D341Med (cell line): ENCODE data around the gene TSPO.
"Not testable (repeated sequence)": the region's sequence is repeated elsewhere in the genome, so short reads cannot be mapped to it uniquely, and the experiment has no call there.

Source experiments
- DNase-seq: peaks from one replicate; pipeline ENCODE4 v3.0.0; 2012; ENCODE audit warnings: low spot score

TSPO gene

GRCh38 chr22:43151251-43152002, at the start of gene TSPO:
Gene TSPO (plus strand): TSS chr22:43151559. CDS start chr22:43159239, 7,680 bp downstream.
- DNase-seq = peak; percentile 97

DNA sequence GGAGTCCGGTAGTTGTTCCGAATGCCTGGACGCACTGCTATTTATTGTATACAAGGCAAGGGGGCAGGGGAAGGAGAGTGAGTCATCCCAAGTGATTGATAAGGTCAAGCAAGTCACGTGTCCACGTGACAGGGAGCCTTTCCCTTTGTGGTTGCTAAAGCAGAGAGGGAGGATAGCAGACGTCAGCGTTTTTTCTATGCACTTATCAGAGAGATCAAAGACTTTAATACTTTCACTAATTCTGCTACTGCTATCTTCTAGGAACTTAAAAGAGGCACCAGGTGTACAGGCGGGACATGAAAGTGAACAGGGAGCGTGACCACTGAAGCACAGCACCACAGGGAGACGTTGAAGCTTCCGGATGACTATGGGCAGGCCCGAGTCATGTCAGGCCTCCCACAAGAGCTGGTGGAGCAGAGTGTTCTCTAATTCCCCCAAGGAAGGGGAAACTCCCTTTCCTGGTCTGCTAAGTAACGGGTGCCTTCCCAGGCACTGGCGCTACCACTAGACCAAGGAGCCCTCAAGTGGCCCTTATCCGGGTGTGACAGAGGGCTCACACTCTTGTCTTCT, 47.2 kb upstream of the TSPO start:
- not testable (repeated sequence) for DNase-seq

DNA sequence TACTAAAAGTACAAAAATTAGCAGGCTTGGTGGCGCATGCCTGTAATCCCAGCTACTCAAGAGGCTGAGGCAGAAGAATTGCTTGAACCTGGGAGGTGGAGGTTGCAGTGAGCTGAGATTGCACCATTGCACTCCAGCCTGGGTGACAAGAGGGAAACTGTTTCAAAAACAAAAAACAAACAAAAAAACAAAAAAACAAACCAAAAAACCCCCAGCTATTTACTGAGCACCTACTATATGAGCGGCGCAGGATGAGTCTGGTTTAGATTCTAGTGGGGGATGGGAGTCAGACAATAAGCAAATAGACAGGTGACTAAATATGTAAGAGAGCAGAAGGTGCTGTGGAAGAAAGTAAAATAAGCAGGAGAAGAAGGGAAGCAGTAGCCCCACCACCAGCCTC, 46.4 kb upstream of the TSPO start:
- DNase-seq = not testable (repeated sequence)

DNA sequence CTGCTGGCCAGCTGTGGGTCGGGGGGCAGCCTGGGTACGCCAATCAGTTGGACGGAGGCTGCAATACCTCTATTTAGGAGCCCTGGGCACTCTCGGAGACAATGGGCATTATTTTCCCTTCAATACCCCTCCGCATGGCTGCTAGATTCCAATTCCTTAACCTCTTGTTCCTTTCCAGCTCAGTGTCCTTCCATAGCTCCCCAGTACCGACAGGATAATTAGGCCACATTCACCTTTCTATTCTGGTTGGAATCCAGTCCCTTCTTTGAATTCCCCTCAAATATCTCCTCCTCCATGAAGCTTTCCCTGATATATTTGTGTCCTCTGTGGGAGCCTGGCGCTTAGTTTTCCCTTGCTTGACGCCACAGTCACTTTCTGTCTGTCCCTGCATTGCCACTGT, 45.1 kb upstream of the TSPO start:
- DNase-seq = no peak

- no peak for DNase-seq
Measured at GRCh38 chr22:43109511-43109910, 41.8 kb upstream of the TSPO start.

DNA sequence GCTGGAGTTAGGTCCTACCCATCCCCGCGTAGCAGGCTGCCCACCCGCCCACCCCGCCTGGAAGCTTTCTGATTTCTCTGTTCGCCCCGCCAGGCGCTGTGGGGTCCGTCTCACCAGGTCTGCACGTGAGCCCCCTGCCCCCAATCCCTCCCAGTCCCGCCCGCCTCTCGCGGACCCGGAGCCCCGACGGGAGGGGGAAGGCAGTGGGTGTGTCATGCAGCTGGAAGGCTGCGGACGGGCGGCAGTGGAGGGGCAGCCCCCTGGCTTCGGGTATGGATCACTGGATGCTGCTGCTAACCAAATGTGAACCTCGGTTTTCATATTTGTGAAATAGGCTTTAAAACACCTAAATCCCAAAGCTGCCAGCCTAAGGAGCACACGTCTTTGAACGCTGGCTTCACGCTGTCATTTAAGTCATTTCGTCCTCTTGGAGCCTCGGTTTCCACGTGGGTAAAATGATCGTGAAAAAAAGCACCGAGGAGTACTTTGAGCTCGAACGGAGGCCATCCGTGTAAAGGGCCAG, 41.4 kb upstream of the TSPO start:
- DNase-seq = peak; percentile 58

- peak; percentile 85 for DNase-seq
Measured at GRCh38 chr22:43110444-43110926, 40.9 kb upstream of the TSPO start, which contains the start of gene BIK. Gene BIK (plus strand): TSS chr22:43110750. CDS start chr22:43124023, 13,273 bp downstream.

DNA sequence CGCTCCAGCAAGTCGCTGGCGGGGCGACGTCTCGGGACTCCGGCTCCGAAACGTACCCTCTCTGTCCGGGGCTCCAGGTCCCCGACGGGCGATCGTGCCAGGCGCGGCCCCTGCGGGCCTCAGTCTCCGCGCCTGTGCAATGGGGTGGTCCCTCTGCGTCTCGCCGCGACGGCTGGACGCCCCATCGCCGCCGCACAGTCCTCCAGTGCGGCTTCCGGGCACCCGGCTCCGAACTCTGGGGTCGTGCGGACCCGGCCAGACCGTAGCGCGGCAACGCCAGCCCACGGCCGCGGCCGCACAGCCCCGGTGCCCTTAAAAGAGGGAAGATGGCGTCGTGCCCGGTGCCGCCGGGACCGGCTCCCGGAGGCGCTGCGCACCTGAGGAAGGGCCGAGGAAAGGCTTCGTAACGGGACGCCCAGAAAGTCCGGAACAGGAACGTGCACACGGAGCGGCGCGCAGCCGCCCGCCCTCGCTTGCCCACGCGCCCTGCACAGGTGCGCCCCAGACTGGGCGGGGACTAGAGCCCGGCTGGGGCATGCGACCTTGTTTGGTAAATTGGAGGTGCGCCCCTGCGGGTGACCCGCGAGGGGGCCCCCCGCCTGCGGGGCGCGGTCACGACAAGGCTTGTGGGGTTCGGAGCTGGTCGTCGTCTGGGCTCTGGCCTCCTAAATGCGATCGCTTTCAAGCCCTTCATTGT, 40.3 kb upstream of the TSPO start:
- peak; percentile 63 for DNase-seq

DNA sequence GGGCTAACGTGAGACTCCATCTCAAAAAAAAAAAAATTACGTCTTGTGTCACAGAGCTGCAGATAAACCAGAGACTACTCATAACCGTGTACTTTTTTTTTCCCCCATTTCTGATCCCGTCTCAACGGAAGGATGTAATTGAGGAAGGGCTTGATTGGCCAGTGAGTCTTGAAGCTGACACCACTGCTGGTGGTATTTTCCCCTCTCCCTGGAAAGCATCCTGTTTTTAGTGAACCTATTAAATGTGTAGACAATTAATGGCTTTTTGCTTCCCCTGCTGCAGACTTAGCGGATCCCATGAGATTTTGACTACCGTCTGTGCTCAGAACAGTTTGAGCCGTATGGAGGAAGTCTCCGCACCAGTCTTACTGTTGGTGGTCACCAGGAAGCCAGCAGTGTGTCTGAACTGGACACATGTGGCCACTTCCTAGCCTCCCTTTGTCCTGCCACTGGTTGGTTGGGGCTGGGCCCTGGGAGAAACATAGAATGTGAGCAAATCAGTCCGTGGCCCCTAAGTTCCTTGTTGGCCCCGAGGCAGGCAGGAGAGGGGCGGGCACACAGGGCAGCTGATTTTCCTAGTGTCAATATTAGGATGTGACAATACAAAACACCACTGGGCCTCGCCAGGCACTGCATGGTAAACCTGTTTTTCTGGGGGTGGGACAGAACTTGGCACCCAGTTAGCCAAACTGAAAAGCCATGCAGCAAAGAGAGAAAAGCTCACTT, 37.7 kb upstream of the TSPO start:
- no peak for DNase-seq

- DNase-seq = no peak
Measured at GRCh38 chr22:43114958-43115357, 36.4 kb upstream of the TSPO start.

- DNase-seq = no peak
Measured at GRCh38 chr22:43116932-43117331, 34.4 kb upstream of the TSPO start.

GRCh38 chr22:43118024-43118849, 33.1 kb upstream of the TSPO start:
- DNase-seq = no peak

DNA sequence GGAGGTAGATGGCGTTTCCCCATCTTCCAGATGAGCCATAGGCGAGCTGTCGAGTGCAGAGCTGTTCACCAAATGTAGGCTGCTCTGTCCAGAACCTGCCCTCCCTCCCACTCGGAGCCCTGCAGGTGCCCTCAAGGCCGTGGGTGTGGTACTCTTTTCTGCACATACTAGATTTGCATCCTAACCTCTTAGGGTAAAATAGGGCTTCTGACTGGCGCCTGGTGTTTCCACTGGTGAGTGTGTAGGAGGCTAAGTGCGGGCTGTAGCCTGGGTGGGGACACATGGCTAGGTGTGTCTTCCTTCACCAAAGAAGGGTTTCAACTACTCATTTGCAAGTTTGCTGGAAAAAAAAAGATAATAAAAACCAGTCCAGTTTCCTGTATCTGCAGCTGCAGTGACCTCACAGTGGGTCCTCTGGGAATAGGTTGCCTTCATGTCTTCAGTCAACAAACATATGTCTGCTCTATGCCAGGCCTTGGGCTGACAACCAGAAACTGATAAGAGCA, 32.4 kb upstream of the TSPO start:
- DNase-seq = no peak

- no peak for DNase-seq
Measured at GRCh38 chr22:43126501-43127165, 24.7 kb upstream of the TSPO start.

- no peak for DNase-seq
Measured at GRCh38 chr22:43127166-43127908, 24.0 kb upstream of the TSPO start.

DNA sequence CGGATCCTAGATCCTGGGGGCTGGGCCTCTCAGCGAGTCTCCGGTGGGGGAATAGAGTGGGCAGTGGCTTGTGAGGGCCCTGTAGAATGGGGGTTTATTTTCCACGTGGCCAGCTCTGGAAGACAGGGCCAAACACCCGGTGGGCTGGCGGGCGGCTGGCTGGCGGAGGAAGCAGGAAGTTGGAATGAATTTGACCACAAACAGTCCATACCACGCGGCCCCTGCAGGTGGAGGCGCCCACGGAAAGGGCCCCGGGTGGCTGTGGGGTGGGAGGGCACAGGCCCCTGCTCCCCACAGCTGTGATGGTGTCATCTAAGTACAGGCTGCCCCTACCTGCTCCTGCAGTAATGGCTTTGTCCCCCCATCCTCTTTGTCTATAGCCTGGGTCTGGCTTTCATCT, 23.2 kb upstream of the TSPO start:
- DNase-seq = no peak

- no peak for DNase-seq
Measured at GRCh38 chr22:43128928-43129424, 22.4 kb upstream of the TSPO start.

- DNase-seq = no peak
Measured at GRCh38 chr22:43129426-43130425, 21.6 kb upstream of the TSPO start.
